Esophagus squamous epithelium (tissue), 5 donors: Measurements from ENCODE around the gene ZNF3. TPM values are rescaled to one million over a fixed set of nuclear protein-coding genes. Genes with fewer than 3 reads are reported as not detected.

Experiments used
- DNase-seq: peaks from one replicate; lab custom pipeline; 2025; lab: John Stamatoyannopoulos, UW
- H3K27ac ChIP-seq, 4 donors: fragments of 200-600 bp; sonication (generic); one replicate each; pipeline ENCODE4 v1.5.1; 2016 to 2019; ENCODE audit warnings: mild to moderate bottlenecking in 1 of 4
- H3K27me3 ChIP-seq, 4 donors: fragments of 200-600 bp; sonication (generic); 1 replicate in 3 of 4; 2 replicates in 1 of 4; pipeline versions ENCODE4 v1.5.1 to v1.6.0; 2017 to 2021; ENCODE audit warnings: antibody characterized with exemption in 1 of 4
- H3K36me3 ChIP-seq, 3 donors: fragments of 200-600 bp; sonication (generic); one replicate each; pipeline ENCODE4 v1.5.1; 2016 to 2019
- H3K4me1 ChIP-seq, 3 donors: fragments of 200-600 bp; sonication (generic); one replicate each; pipeline ENCODE4 v1.5.1; 2017 to 2019
- H3K4me3 ChIP-seq, 4 donors: fragments of 200-600 bp; sonication (generic); 1 replicate in 3 of 4; 2 replicates in 1 of 4; pipeline ENCODE4 v1.5.1; 2016 to 2019; ENCODE audit warnings: mild to moderate bottlenecking in 2 of 4, moderate library complexity in 1 of 4
- H3K9me3 ChIP-seq, 3 donors: fragments of 200-600 bp; sonication (generic); one replicate each; pipeline ENCODE4 v1.5.1; 2016 to 2019
- CTCF ChIP-seq, 6 experiments: fragments of 450-650 bp in 4 of 6; fragments of 200-600 bp in 2 of 6; sonication (generic) in 2 of 6; IDR thresholded peaks; one replicate each; pipeline ENCODE4 v1.5.1; 2016 to 2019; ENCODE audit warnings: antibody characterized with exemption in 6 of 6, mild to moderate bottlenecking in 4 of 6, moderate library complexity in 4 of 6
- POLR2A ChIP-seq, 4 donors: fragments of 450-650 bp; IDR thresholded peaks; one replicate each; pipeline ENCODE4 v1.6.1; 2017; ENCODE audit warnings: antibody characterized with exemption in 4 of 4, mild to moderate bottlenecking in 4 of 4, moderate library complexity in 3 of 4
- WGBS, 2 donors: methylation state at CpG; one replicate each; pipeline ENCODE4 v1.1.5; 2018; 5-methylcytosine and 5-hydroxymethylcytosine counted together
- intact Hi-C: fragments of 100-400 bp; cut with DNase I; formaldehyde crosslinking; loops from one replicate; pipeline ENCODE4 v1.15.0; 2022
- total RNA-seq, 4 donors: library from RNA; depleted of rRNA; stranded (reverse); fragments of >200 nt; gene quantifications; one replicate each; pipeline ENCODE4 v1.1.0, GENCODE V29; 2016
- donor health status: DM: yes; HTN: yes; CAD: no.

ZNF3 gene
- total RNA-seq, 4 donors from 2014 or later = 10.5 to 22.3 (median 12.2) TPM

GRCh38 chr7:100072462-100072861 lies 9.1 kb downstream of the ZNF3 start:
- TF ChIP-seq CTCF (IDR thresholded peaks at IDR 0.05) (no peak), POLR2A (IDR thresholded peaks at IDR 0.05) (no peak)
- H3K27me3 ChIP-seq = no peaks in the 10 kb centered on the region
- intact Hi-C loops = no loop called here
- DNase-seq = no peak
- 94 to 95% methylated on average over 10 of the region's 10 CpGs for WGBS, 2 donors
- no peaks in the 10 kb centered on the region for H3K4me1 ChIP-seq
- no peak overlapping the region for H3K27ac ChIP-seq
- no peak overlapping the region for H3K4me3 ChIP-seq
- peaks cover 9 to 40% (median 30%) of the 10 kb centered on the region in 3 donors for H3K9me3 ChIP-seq
- peaks cover 50 to 100% (median 66%) of the 10 kb centered on the region in 3 donors for H3K36me3 ChIP-seq

GRCh38 chr7:100071018-100071723 lies 10.4 kb downstream of the ZNF3 start:
- no peaks in the 10 kb centered on the region for H3K27me3 ChIP-seq
- no peak for DNase-seq
- no peaks in the 10 kb centered on the region for H3K4me1 ChIP-seq
- H3K36me3 ChIP-seq = peaks cover 50 to 88% (median 54%) of the 10 kb centered on the region in 3 donors
- H3K9me3 ChIP-seq = peaks cover 9 to 40% (median 30%) of the 10 kb centered on the region in 3 donors
- 94 to 98% methylated on average over 8 to 11 of the region's 11 CpGs for WGBS, 2 donors
- no peak for TF ChIP-seq CTCF (IDR thresholded peaks at IDR 0.05)
- TF ChIP-seq POLR2A (IDR thresholded peaks at IDR 0.05) = no peak
- intact Hi-C loops = no loop called here
- H3K27ac ChIP-seq = no peak overlapping the region
- peak overlapping the region in 1 of 4 donors; percentile 21 for H3K4me3 ChIP-seq

- 92 to 98% methylated on average over 5 of the region's 5 CpGs for WGBS, 2 donors
- DNase-seq = no peak
- H3K4me1 ChIP-seq = peaks cover 0 to 7% (median 0%) of the 10 kb centered on the region in 3 donors
- H3K9me3 ChIP-seq = peaks cover 9 to 40% (median 30%) of the 10 kb centered on the region in 3 donors
- H3K27me3 ChIP-seq = no peaks in the 10 kb centered on the region
- H3K4me3 ChIP-seq = no peak overlapping the region
- intact Hi-C loops = loop anchor here (10.0 kb wide), 1 partner anchor 145 kb away; the partner anchor contains the start of gene GJC3
- TF ChIP-seq POLR2A (IDR thresholded peaks at IDR 0.05) = no peak
- no peak for TF ChIP-seq CTCF (IDR thresholded peaks at IDR 0.05)
- H3K36me3 ChIP-seq = peaks cover 40 to 81% (median 42%) of the 10 kb centered on the region in 3 donors
- H3K27ac ChIP-seq = no peak overlapping the region
Measured at GRCh38 chr7:100069991-100070390, 11.5 kb downstream of the ZNF3 start.

GRCh38 chr7:100066953-100067352 lies 14.6 kb downstream of the ZNF3 start:
- H3K27me3 ChIP-seq = no peaks in the 10 kb centered on the region
- H3K4me3 ChIP-seq = no peak overlapping the region
- TF ChIP-seq POLR2A (IDR thresholded peaks at IDR 0.05) (no peak), CTCF (IDR thresholded peaks at IDR 0.05) (no peak)
- 91 to 96% methylated on average over 7 of the region's 7 CpGs for WGBS, 2 donors
- no peak overlapping the region for H3K27ac ChIP-seq
- H3K9me3 ChIP-seq = peaks cover 9 to 25% (median 23%) of the 10 kb centered on the region in 3 donors
- peaks cover 18 to 81% (median 25%) of the 10 kb centered on the region in 3 donors for H3K36me3 ChIP-seq
- intact Hi-C loops = loop anchor here (10.0 kb wide), 1 partner anchor 142 kb away; the partner anchor contains the start of gene GJC3
- H3K4me1 ChIP-seq = peaks cover 0 to 8% (median 0%) of the 10 kb centered on the region in 3 donors
- no peak for DNase-seq
